ENCODE results near the gene FRMPD4.

Gene FRMPD4

GRCh38 chrX:12241026-12241425 lies 102.8 kb downstream of the FRMPD4 start:
- Histone ChIP-seq H3K27ac (no peak overlapping the region), H3K9ac (ENCODE audit: insufficient read length) (no peak overlapping the region), H3K36me3 (ENCODE audit: insufficient read depth, low read length) (no peaks in the 10 kb centered on the region), H3K4me3 (no peak overlapping the region), H3K9me3 (ENCODE audit: low read depth, low read length) (no peaks in the 10 kb centered on the region)
- no peak for TF ChIP-seq FOXP2 (optimal IDR thresholded peaks at IDR 0.05; ENCODE audit: control extremely low read depth, extremely low read length, insufficient read depth)
- no peak for TF ChIP-seq POLR2AphosphoS5 (IDR thresholded peaks at IDR 0.05; ENCODE audit: borderline replicate concordance, low read depth, low read length)
- no peak for TF ChIP-seq EZH2 (IDR thresholded peaks at IDR 0.05)
- no peak for DNase-seq (ENCODE audit: low read depth, low spot score)

DNA sequence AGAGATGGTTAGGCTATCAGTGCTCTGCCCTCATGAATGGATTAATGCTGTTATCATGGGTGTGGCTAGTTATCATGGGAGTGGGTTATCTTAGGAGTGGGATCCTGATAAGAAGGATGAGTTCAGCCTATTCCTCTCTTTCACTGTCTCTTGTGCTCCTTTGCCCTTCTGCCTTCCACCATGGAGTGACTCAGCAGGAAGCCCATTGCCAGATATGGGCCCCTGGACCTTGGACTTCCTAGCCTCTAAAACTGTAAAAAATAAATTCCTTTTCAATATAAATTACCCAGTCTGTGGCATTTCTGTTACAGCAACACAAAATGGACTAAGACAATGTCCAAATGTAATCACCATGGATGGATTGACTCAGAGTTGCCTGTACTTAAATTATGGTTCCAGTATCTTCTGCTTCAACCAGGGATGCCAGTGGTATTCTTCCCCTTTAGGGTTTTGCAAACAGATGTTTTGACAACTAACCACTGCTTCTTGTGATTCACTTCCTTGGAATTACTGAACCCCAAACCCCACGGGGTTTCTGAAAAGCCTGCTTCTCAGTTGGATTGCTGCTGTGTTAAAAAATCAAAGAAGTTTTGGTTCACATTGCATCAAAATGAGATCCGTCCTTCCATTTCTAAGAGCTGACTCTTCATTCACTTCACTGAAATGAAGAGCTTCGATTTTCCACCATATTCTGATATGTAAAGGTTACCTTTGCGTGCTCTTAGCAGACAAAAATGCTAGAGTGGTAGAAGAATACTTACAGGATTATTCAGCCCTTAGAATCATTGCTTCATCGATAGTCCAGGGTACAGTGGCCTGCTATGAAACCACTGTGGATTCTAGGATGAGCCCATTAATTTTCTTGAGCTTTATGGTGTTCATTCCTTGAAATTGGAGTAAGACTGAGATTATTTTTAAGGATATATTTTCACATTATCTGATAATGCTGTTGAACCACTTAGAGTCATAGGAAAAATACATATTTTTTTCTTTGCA lies 107.7 kb downstream of the FRMPD4 start:
- Histone ChIP-seq H3K9me3 (ENCODE audit: low read depth, low read length) (no peaks in the 10 kb centered on the region), H3K36me3 (ENCODE audit: insufficient read depth, low read length) (no peaks in the 10 kb centered on the region), H3K27ac (no peak overlapping the region), H3K4me3 (no peak overlapping the region), H3K9ac (ENCODE audit: insufficient read length) (no peak overlapping the region)
- DNase-seq (ENCODE audit: low read depth, low spot score) = no peak
- TF ChIP-seq EZH2 (IDR thresholded peaks at IDR 0.05) (no peak), POLR2AphosphoS5 (IDR thresholded peaks at IDR 0.05; ENCODE audit: borderline replicate concordance, low read depth, low read length) (no peak), FOXP2 (optimal IDR thresholded peaks at IDR 0.05; ENCODE audit: control extremely low read depth, extremely low read length, insufficient read depth) (no peak)

GRCh38 chrX:12249997-12250396 lies 111.7 kb downstream of the FRMPD4 start:
- no peak overlapping the region for H3K4me3 ChIP-seq
- H3K9ac ChIP-seq (ENCODE audit: insufficient read length) = no peak overlapping the region
- no peak overlapping the region for H3K27ac ChIP-seq
- H3K36me3 ChIP-seq (ENCODE audit: insufficient read depth, low read length) = no peaks in the 10 kb centered on the region
- DNase-seq (ENCODE audit: low read depth, low spot score) = no peak
- TF ChIP-seq FOXP2 (optimal IDR thresholded peaks at IDR 0.05; ENCODE audit: control extremely low read depth, extremely low read length, insufficient read depth) (no peak), POLR2AphosphoS5 (IDR thresholded peaks at IDR 0.05; ENCODE audit: borderline replicate concordance, low read depth, low read length) (no peak), EZH2 (IDR thresholded peaks at IDR 0.05) (no peak)
- no peaks in the 10 kb centered on the region for H3K9me3 ChIP-seq (ENCODE audit: low read depth, low read length)

DNA sequence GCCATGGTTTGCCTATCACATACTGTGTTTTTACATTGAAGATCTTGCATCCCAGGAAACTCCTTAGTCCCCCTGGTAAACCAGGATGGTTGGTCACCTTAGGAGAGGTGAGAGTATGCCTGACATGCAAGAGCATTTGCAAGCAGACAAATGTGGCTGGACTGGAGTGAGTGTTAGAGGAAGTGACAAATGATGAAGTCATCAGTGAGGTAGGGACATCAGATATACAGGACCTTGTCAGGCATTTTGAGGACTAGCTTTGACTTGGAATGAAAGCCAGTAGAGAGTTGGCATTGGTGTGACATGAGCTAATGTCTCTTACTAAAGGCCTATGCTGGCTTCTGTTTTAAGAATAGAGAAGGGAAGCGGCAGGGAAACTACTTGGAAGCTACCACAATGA lies 124.9 kb downstream of the FRMPD4 start:
- H3K36me3 ChIP-seq (ENCODE audit: insufficient read depth, low read length) = no peaks in the 10 kb centered on the region
- no peak for TF ChIP-seq FOXP2 (optimal IDR thresholded peaks at IDR 0.05; ENCODE audit: control extremely low read depth, extremely low read length, insufficient read depth)
- TF ChIP-seq EZH2 (IDR thresholded peaks at IDR 0.05) = no peak
- no peak for TF ChIP-seq POLR2AphosphoS5 (IDR thresholded peaks at IDR 0.05; ENCODE audit: borderline replicate concordance, low read depth, low read length)

GRCh38 chrX:12269484-12269883 lies 131.2 kb downstream of the FRMPD4 start:
- Histone ChIP-seq H3K36me3 (ENCODE audit: insufficient read depth, low read length) (no peaks in the 10 kb centered on the region), H3K4me3 (no peak overlapping the region), H3K9ac (ENCODE audit: insufficient read length) (no peak overlapping the region), H3K9me3 (ENCODE audit: low read depth, low read length) (no peaks in the 10 kb centered on the region), H3K27ac (no peak overlapping the region)
- DNase-seq (ENCODE audit: low read depth, low spot score) = no peak
- TF ChIP-seq POLR2AphosphoS5 (IDR thresholded peaks at IDR 0.05; ENCODE audit: borderline replicate concordance, low read depth, low read length) (no peak), EZH2 (IDR thresholded peaks at IDR 0.05) (no peak), FOXP2 (optimal IDR thresholded peaks at IDR 0.05; ENCODE audit: control extremely low read depth, extremely low read length, insufficient read depth) (no peak)

More for the DNA sequence above, 124.9 kb downstream of the FRMPD4 start:
- Histone ChIP-seq H3K9me3 (ENCODE audit: low read depth, low read length) (no peaks in the 10 kb centered on the region), H3K27ac (no peak overlapping the region), H3K4me3 (no peak overlapping the region), H3K9ac (ENCODE audit: insufficient read length) (no peak overlapping the region)
- no peak for DNase-seq (ENCODE audit: low read depth, low spot score)

GRCh38 chrX:12278151-12278550 lies 139.9 kb downstream of the FRMPD4 start:
- no peak overlapping the region for H3K27ac ChIP-seq
- TF ChIP-seq POLR2AphosphoS5 (IDR thresholded peaks at IDR 0.05; ENCODE audit: borderline replicate concordance, low read depth, low read length) (no peak), EZH2 (IDR thresholded peaks at IDR 0.05) (no peak), FOXP2 (optimal IDR thresholded peaks at IDR 0.05; ENCODE audit: control extremely low read depth, extremely low read length, insufficient read depth) (no peak)
- H3K36me3 ChIP-seq (ENCODE audit: insufficient read depth, low read length) = no peaks in the 10 kb centered on the region
- H3K9ac ChIP-seq (ENCODE audit: insufficient read length) = no peak overlapping the region
- H3K9me3 ChIP-seq (ENCODE audit: low read depth, low read length) = no peaks in the 10 kb centered on the region
- no peak for DNase-seq (ENCODE audit: low read depth, low spot score)
- H3K4me3 ChIP-seq = no peak overlapping the region

DNA sequence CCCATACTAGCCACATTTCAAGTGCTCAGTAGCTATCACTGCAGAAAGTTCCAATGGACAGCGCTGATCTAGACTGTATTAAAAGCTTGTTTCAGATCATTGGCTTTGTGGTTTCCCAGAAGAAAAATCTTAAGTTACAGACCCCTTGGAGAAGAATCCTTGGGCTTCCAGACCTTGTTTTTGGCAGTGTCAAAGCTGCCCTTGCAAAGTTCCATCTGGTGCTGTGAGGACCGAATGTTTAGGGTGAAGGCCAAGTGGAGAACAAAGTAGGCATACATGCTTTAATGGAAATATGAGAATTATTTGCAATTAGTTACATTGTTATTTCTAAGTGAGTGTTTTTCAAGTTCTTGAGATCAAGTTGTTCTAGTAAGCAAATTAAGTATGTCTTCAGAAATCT lies 144.7 kb downstream of the FRMPD4 start:
- H3K27ac ChIP-seq = no peak overlapping the region
- H3K4me3 ChIP-seq = no peak overlapping the region
- no peaks in the 10 kb centered on the region for H3K9me3 ChIP-seq (ENCODE audit: low read depth, low read length)
- no peak for TF ChIP-seq POLR2AphosphoS5 (IDR thresholded peaks at IDR 0.05; ENCODE audit: borderline replicate concordance, low read depth, low read length)
- TF ChIP-seq EZH2 (IDR thresholded peaks at IDR 0.05) = no peak
- no peak for TF ChIP-seq FOXP2 (optimal IDR thresholded peaks at IDR 0.05; ENCODE audit: control extremely low read depth, extremely low read length, insufficient read depth)
- no peaks in the 10 kb centered on the region for H3K36me3 ChIP-seq (ENCODE audit: insufficient read depth, low read length)
- no peak for DNase-seq (ENCODE audit: low read depth, low spot score)
- no peak overlapping the region for H3K9ac ChIP-seq (ENCODE audit: insufficient read length)

DNA sequence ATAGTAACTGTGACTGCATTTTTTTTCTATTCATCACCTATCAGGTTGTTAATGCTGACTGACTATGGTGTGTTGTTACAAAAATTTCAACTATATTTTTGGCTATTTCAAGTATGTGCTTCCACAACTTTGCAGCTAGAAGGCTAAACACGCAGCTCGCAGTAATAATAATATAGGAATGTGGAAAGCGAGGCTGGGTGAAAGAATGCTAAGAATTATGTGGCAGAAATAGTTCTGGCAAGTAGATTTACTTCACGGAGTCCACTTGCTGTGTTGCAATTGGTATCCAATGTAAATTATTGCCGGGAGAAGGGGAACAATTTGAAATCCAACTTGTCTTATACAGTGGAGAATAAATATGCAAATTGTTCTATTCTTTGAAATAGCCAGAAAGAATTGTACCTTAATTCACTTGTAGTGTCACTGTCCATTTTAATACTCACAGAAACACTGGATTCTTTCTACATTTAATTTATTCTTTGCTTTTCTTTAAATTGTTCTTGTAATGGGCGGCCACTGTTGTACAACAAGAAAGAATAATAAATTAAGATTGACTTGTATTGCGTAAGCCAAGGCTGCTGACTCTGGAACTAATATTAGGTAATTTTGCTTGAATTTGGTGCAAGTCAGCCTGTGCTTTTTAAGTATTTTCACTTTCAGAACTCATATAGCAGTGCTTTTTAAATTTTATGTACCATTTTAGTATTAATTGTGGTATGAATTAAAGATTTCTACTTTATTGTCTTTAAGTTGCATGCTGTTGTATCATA lies 154.9 kb downstream of the FRMPD4 start:
- no peak for TF ChIP-seq EZH2 (IDR thresholded peaks at IDR 0.05)
- no peak for TF ChIP-seq POLR2AphosphoS5 (IDR thresholded peaks at IDR 0.05; ENCODE audit: borderline replicate concordance, low read depth, low read length)
- TF ChIP-seq FOXP2 (optimal IDR thresholded peaks at IDR 0.05; ENCODE audit: control extremely low read depth, extremely low read length, insufficient read depth) = no peak
- Histone ChIP-seq H3K9ac (ENCODE audit: insufficient read length) (no peak overlapping the region), H3K36me3 (ENCODE audit: insufficient read depth, low read length) (no peaks in the 10 kb centered on the region), H3K4me3 (no peak overlapping the region), H3K27ac (no peak overlapping the region), H3K9me3 (ENCODE audit: low read depth, low read length) (no peaks in the 10 kb centered on the region)
- DNase-seq (ENCODE audit: low read depth, low spot score) = no peak

Data from SK-N-MC (cell line).